Gastroesophageal sphincter (tissue), 4 donors: ENCODE data around the gene ARMH2. TPM values are rescaled to one million over a fixed set of nuclear protein-coding genes. Genes with fewer than 3 reads are reported as not detected.

ENCODE experiments used
- ATAC-seq: fragments of 150-250 bp; one replicate; pipeline ENCODE4 v1.9.1; 2016; ENCODE audit warnings: mild to moderate bottlenecking, moderate library complexity
- H3K27ac ChIP-seq, 4 donors: fragments of 200-600 bp; sonication (generic) in 3 of 4; 1 replicate in 3 of 4; 2 replicates in 1 of 4; pipeline ENCODE4 v1.5.1; 2016 to 2019
- H3K27me3 ChIP-seq: fragments of 200-600 bp; sonication (generic); one replicate; pipeline ENCODE4 v1.5.1; 2019
- H3K36me3 ChIP-seq, 2 donors: fragments of 200-600 bp; sonication (generic); one replicate each; pipeline ENCODE4 v1.5.1; 2019; ENCODE audit warnings: control low read depth in 1 of 2
- H3K4me1 ChIP-seq, 3 donors: fragments of 200-600 bp; sonication (generic); 1 replicate in 2 of 3; 2 replicates in 1 of 3; pipeline ENCODE4 v1.5.1; 2016 to 2019; ENCODE audit warnings: control low read depth in 2 of 3
- H3K4me3 ChIP-seq, 2 donors: fragments of 200-600 bp; sonication (generic); one replicate each; pipeline ENCODE4 v1.5.1; 2019; ENCODE audit warnings: mild to moderate bottlenecking in 1 of 2, moderate library complexity in 1 of 2
- H3K9me3 ChIP-seq, 3 donors: fragments of 200-600 bp; sonication (generic); one replicate each; pipeline ENCODE4 v1.5.1; 2017 to 2019; ENCODE audit warnings: control low read depth in 2 of 3
- EP300 ChIP-seq: sonication (generic); formaldehyde crosslinking; IDR thresholded peaks from one replicate; pipeline ENCODE4 v1.6.1; 2017; ENCODE audit warnings: antibody characterized with exemption, mild to moderate bottlenecking
- POLR2A ChIP-seq, 2 donors: fragments of 450-650 bp; IDR thresholded peaks; one replicate each; pipeline ENCODE4 v1.6.1; 2017; ENCODE audit warnings: antibody characterized with exemption in 2 of 2, mild to moderate bottlenecking in 2 of 2, moderate library complexity in 1 of 2
- POLR2AphosphoS5 ChIP-seq: sonication (generic); formaldehyde crosslinking; IDR thresholded peaks from one replicate; pipeline ENCODE4 v1.6.1; 2017; ENCODE audit warnings: antibody characterized with exemption
- WGBS, 2 donors: methylation state at CpG; one replicate each; pipeline ENCODE4 v1.1.5; 2018; ENCODE audit warnings: low coverage in 1 of 2; 5-methylcytosine and 5-hydroxymethylcytosine counted together
- total RNA-seq, 4 donors: library from RNA; depleted of rRNA; stranded (reverse); fragments of >200 nt; gene quantifications; one replicate each; pipeline ENCODE4 v1.1.0, GENCODE V29; 2016
- TF ChIP-seq, protein P1 (sequence below), 4 experiments: fragments of 200-600 bp in 2 of 4; fragments of 450-650 bp in 2 of 4; sonication (generic) in 1 of 4; IDR thresholded peaks; one replicate each; pipeline ENCODE4 v1.5.1; 2017 to 2019; ENCODE audit warnings: antibody characterized with exemption in 4 of 4, mild to moderate bottlenecking in 2 of 4, moderate library complexity in 2 of 4

Gene ARMH2
- total RNA-seq, 4 donors from 2014 or later, result 0.54 TPM; not detected in 3

DNA sequence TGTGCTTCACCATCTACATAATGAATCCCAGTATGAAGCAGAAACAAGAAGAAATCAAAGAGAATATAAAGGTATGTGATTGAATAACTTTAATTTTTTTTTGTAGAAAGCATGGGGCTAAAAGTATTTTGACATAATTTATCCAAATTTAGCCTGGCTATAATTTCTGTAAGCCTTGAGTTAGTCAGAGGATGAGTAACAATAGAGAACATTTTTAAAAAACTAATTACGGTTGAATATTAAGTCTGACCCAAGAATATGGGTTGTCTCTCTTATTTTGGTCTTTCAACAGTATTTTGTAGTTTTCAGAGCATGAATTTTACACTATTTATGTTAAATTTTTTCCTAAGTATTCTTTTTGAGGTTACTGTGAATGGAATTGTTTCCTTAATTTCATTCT is 21.5 kb downstream of the ARMH2 start:
- no peak overlapping the region for H3K4me3 ChIP-seq
- TF ChIP-seq POLR2AphosphoS5 (no peak), POLR2A (IDR thresholded peaks at IDR 0.05) (no peak), EP300 (no peak)
- TF ChIP-seq, protein P1, sequence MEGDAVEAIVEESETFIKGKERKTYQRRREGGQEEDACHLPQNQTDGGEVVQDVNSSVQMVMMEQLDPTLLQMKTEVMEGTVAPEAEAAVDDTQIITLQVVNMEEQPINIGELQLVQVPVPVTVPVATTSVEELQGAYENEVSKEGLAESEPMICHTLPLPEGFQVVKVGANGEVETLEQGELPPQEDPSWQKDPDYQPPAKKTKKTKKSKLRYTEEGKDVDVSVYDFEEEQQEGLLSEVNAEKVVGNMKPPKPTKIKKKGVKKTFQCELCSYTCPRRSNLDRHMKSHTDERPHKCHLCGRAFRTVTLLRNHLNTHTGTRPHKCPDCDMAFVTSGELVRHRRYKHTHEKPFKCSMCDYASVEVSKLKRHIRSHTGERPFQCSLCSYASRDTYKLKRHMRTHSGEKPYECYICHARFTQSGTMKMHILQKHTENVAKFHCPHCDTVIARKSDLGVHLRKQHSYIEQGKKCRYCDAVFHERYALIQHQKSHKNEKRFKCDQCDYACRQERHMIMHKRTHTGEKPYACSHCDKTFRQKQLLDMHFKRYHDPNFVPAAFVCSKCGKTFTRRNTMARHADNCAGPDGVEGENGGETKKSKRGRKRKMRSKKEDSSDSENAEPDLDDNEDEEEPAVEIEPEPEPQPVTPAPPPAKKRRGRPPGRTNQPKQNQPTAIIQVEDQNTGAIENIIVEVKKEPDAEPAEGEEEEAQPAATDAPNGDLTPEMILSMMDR (IDR thresholded peaks at IDR 0.05), result no peak
- no peak overlapping the region for H3K27ac ChIP-seq
- peaks cover 0 to 13% (median 5%) of the 10 kb centered on the region in 3 donors for H3K4me1 ChIP-seq
- WGBS, 2 donors, result 50 to 55% methylated on average over 1 of the region's 1 CpG
- ATAC-seq, result no peak
- H3K36me3 ChIP-seq, result peaks cover 0 to 19% of the 10 kb centered on the region in 2 donors
- no peaks in the 10 kb centered on the region for H3K9me3 ChIP-seq
- no peaks in the 10 kb centered on the region for H3K27me3 ChIP-seq

GRCh38 chr6:24775520-24776058 is 23.1 kb downstream of the ARMH2 start:
- Histone ChIP-seq H3K9me3 (no peaks in the 10 kb centered on the region), H3K36me3 (peaks cover 0 to 5% of the 10 kb centered on the region in 2 donors), H3K4me3 (peak overlapping the region; percentile 86 to 97), H3K27me3 (no peaks in the 10 kb centered on the region), H3K4me1 (peaks cover 0 to 13% (median 5%) of the 10 kb centered on the region in 3 donors), H3K27ac (peak overlapping the region; percentile 89 to 99 (median 96))
- TF ChIP-seq, protein P1 (IDR thresholded peaks at IDR 0.05), result peak in 1 of 4 experiments; percentile 1
- TF ChIP-seq EP300 (no peak), POLR2AphosphoS5 (no peak), POLR2A (IDR thresholded peaks at IDR 0.05) (no peak)
- WGBS, 2 donors, result 10% methylated on average over 15 to 19 of the region's 20 CpGs
- ATAC-seq, result no peak

DNA sequence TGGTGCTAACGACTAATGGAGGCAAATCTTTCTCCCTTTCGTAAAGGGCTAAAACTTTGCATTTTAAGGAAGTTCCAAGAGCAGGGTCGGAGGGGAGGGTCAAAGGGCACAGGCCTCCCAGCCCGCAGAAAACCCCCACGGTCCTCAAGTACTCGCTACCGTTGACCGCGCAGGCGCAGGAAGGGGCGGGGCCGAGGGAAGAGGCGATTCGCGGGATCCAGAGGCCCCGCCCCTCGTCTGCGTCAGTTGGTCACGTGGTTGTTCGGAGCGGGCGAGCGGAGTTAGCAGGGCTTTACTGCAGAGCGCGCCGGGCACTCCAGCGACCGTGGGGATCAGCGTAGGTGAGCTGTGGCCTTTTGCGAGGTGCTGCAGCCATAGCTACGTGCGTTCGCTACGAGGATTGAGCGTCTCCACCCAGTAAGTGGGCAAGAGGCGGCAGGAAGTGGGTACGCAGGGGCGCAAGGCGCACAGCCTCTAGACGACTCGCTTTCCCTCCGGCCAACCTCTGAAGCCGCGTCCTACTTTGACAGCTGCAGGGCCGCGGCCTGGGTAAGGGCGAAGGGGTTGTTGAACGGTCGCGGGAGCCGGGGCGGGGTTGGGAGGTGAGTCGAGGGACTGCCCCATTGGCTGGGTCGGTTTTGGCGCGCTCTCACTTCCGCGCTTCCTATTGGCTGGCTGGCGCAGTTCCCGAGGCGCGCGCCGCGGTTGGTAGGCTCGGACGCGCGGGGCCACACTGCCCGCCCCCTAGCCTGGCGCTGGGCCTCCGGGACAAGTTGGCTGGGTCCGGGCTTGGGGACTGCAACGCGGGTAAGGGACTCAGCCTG is 23.8 kb downstream of the ARMH2 start, which contains the start of gene GMNN:
Gene GMNN (plus strand): TSS at position 242 of the 824 bp plus-strand sequence. CDS start 2,310 bp downstream, outside the sequence.
- peak; percentile 99 for ATAC-seq
- no peaks in the 10 kb centered on the region for H3K27me3 ChIP-seq
- H3K9me3 ChIP-seq, result no peaks in the 10 kb centered on the region
- WGBS, 2 donors, result 0% methylated on average over 6 of the region's 75 CpGs; no CpG with 5 or more reads in 1 of the 2 donors
- H3K4me1 ChIP-seq, result peaks cover 0 to 13% (median 5%) of the 10 kb centered on the region in 3 donors
- peaks cover 0 to 3% of the 10 kb centered on the region in 2 donors for H3K36me3 ChIP-seq
- peak; percentile 39 for TF ChIP-seq POLR2AphosphoS5
- TF ChIP-seq POLR2A (IDR thresholded peaks at IDR 0.05), result peak; percentile 26 to 54
- TF ChIP-seq EP300, result no peak
- TF ChIP-seq, protein P1 (IDR thresholded peaks at IDR 0.05), result peak in 1 of 4 experiments; percentile 12
- H3K4me3 ChIP-seq, result peak within 1 kb of the TSS; percentile 86 to 97
- H3K27ac ChIP-seq, result peak within 1 kb of the TSS; percentile 89 to 99 (median 96)

DNA sequence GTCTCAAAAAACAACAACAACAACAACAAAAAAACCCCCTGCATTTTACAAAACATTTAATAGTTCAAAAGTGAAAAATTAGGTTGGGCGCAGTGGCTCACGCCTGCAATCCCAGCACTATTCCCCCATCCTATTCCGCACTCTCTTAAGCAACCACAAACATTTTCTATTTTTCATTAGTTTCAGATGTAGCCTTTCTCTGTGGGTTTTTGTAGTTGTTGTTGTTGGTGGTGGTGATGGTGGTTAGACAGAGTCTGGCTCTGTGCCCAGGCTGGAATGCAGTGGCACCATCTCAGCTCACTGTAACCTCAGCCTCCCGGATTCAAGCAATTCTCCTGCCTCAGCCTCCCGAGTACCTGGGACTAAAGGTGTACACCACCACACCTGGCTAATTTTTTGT is 30.4 kb downstream of the ARMH2 start:
- no peak overlapping the region for H3K27ac ChIP-seq
- H3K4me3 ChIP-seq, result no peak overlapping the region
- WGBS, 2 donors, result 92 to 94% methylated on average over 4 to 5 of the region's 5 CpGs
- H3K27me3 ChIP-seq, result no peaks in the 10 kb centered on the region
- no peaks in the 10 kb centered on the region for H3K9me3 ChIP-seq
- no peak for ATAC-seq
- no peaks in the 10 kb centered on the region for H3K36me3 ChIP-seq
- TF ChIP-seq POLR2A (IDR thresholded peaks at IDR 0.05), result no peak
- TF ChIP-seq EP300, result no peak
- TF ChIP-seq POLR2AphosphoS5, result no peak
- TF ChIP-seq, protein P1 (IDR thresholded peaks at IDR 0.05), result no peak
- H3K4me1 ChIP-seq, result no peaks in the 10 kb centered on the region
